ENCODE results near the gene ENKD1. TPM values are rescaled to one million over a fixed set of nuclear protein-coding genes. Genes with fewer than 3 reads are reported as not detected.
A peak's percentile ranks its signal among the peaks of the same experiment; 100 is the strongest.

ENKD1 gene
- total and polyA plus RNA-seq, 4 experiments from 2014 or later, result 1.1 to 7.7 (median 4.6) TPM

DNA sequence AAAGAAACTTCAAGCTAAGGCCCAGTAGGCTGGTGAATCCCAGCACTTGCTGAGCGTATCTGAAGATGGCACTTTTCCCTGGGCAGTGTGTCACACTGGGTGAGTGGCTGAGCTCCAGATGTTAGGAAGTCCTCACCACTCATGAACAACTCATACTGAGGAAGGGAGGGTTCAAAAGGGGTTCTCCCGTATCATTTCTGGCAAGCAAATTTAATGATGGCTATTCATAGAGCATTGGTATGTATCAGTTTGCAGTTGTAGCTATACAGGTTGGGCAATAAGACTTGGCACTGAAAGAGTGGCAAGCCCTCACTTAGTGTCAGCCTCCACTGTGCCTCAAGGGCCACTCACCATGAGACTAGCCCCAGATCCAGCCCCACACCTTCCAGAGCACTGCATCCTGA, 41.8 kb upstream of the ENKD1 start:
- H3K27ac Mint-ChIP-seq, result peak overlapping the region in 4 of 7 donors; percentile 30 to 68 (median 46)
- CTCF ChIA-PET (ENCODE audit: partially characterized antibody), result no interaction called here
- Histone ChIP-seq H3K27me3 (ENCODE audit: insufficient read depth, low read length) (no peaks in the 10 kb centered on the region), H3K36me3 (ENCODE audit: insufficient read depth, low read length) (no peaks in the 10 kb centered on the region), H3K4me1 (ENCODE audit: insufficient read depth, low read length) (peaks cover 11% of the 10 kb centered on the region), H3K9me3 (ENCODE audit: control insufficient read depth in 1 of 2, low read length in 2 of 2) (no peaks in the 10 kb centered on the region), H3K27ac (ENCODE audit: low read depth, low read length) (no peak overlapping the region), H3K4me3 (ENCODE audit: low read length in 2 of 2) (no peak overlapping the region)
- H3K27me3 Mint-ChIP-seq, result no peaks in the 10 kb centered on the region
- H3K9me3 Mint-ChIP-seq, result no peaks in the 10 kb centered on the region
- no peak overlapping the region for H3K4me3 Mint-ChIP-seq
- peaks cover 20 to 41% (median 33%) of the 10 kb centered on the region in 4 donors for H3K4me1 Mint-ChIP-seq
- H3K36me3 Mint-ChIP-seq, result peaks cover 6 to 8% of the 10 kb centered on the region in 2 donors
- POLR2A ChIA-PET (ENCODE audit: partially characterized antibody), result interaction anchor here (1.6 kb wide), 1 partner anchor 11 kb away, joined by 7 read pairs; the partner anchor contains the start of gene GFOD2
- intact Hi-C loops (cut with micrococcal nuclease), result no loop called here
- no peak for DNase-seq

DNA sequence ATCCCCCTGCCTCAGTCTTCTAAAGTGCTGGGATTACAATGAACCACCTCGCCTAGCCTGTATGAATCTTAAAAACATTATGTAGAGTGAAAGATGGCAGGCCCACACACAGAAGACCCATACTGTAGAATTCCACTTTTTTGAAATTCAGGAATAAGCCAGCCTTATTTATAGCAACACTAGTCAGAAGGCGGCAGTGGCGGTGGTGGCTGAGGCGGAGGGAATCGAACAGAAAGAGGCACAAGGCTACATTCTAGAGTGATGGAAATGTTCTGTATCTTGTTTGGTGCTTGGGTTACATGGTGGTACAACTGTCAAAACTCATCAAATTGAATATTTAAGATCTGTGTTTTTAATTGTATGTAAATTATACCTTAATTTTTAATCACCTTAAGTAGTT, 41.2 kb upstream of the ENKD1 start:
- H3K27ac ChIP-seq (ENCODE audit: low read depth, low read length), result no peak overlapping the region
- H3K36me3 ChIP-seq (ENCODE audit: insufficient read depth, low read length), result no peaks in the 10 kb centered on the region
- H3K9me3 Mint-ChIP-seq, result no peaks in the 10 kb centered on the region
- H3K27ac Mint-ChIP-seq, result peak overlapping the region in 3 of 7 donors; percentile 13 to 79 (median 42)
- intact Hi-C loops (cut with micrococcal nuclease), result no loop called here
- H3K4me3 Mint-ChIP-seq, result peak overlapping the region in 1 of 8 donors; percentile 46
- POLR2A ChIA-PET (ENCODE audit: partially characterized antibody), result no interaction called here
- H3K9me3 ChIP-seq (ENCODE audit: control insufficient read depth in 1 of 2, low read length in 2 of 2), result no peaks in the 10 kb centered on the region
- CTCF ChIA-PET (ENCODE audit: partially characterized antibody), result no interaction called here
- no peak for DNase-seq
- H3K4me1 ChIP-seq (ENCODE audit: insufficient read depth, low read length), result peaks cover 16% of the 10 kb centered on the region
- H3K4me1 Mint-ChIP-seq, result peaks cover 23 to 46% (median 36%) of the 10 kb centered on the region in 4 donors
- H3K27me3 ChIP-seq (ENCODE audit: insufficient read depth, low read length), result no peaks in the 10 kb centered on the region
- H3K4me3 ChIP-seq (ENCODE audit: low read length in 2 of 2), result no peak overlapping the region
- peaks cover 6 to 8% of the 10 kb centered on the region in 2 donors for H3K36me3 Mint-ChIP-seq
- H3K27me3 Mint-ChIP-seq, result no peaks in the 10 kb centered on the region

DNA sequence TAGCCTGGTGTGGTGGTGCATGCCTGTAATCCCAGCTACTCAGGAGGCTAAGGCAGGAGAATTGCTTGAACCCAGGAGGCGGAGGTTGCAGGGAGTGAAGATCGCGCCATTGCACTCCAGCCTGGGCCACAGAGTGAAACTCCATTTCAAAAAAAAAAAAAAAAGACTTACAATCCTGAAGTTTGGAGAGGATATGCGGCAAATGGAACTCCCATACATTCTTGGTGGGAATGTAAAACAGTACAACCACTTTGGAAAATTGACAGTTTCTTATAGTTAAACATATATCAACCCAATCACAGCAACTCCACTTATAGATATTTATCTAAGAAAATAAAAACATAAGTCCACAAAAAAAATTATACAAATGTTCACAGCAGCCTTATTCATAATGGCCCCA, 40.7 kb upstream of the ENKD1 start:
- intact Hi-C loops (cut with micrococcal nuclease), result no loop called here
- H3K4me1 Mint-ChIP-seq, result peaks cover 23 to 52% (median 37%) of the 10 kb centered on the region in 4 donors
- Histone ChIP-seq H3K27me3 (ENCODE audit: insufficient read depth, low read length) (no peaks in the 10 kb centered on the region), H3K36me3 (ENCODE audit: insufficient read depth, low read length) (no peaks in the 10 kb centered on the region), H3K9me3 (ENCODE audit: control insufficient read depth in 1 of 2, low read length in 2 of 2) (no peaks in the 10 kb centered on the region), H3K4me1 (ENCODE audit: insufficient read depth, low read length) (peaks cover 20% of the 10 kb centered on the region), H3K4me3 (ENCODE audit: low read length in 2 of 2) (no peak overlapping the region), H3K27ac (ENCODE audit: low read depth, low read length) (no peak overlapping the region)
- no peak overlapping the region for H3K27ac Mint-ChIP-seq
- H3K36me3 Mint-ChIP-seq, result peaks cover 6 to 8% of the 10 kb centered on the region in 2 donors
- no peaks in the 10 kb centered on the region for H3K27me3 Mint-ChIP-seq
- H3K9me3 Mint-ChIP-seq, result no peaks in the 10 kb centered on the region
- ChIA-PET POLR2A (ENCODE audit: partially characterized antibody) (interaction anchor here (1.8 kb wide), 1 partner anchor 12 kb away, joined by 7 read pairs; the partner anchor contains the start of gene GFOD2), CTCF (ENCODE audit: partially characterized antibody) (no interaction called here)
- DNase-seq, result no peak
- H3K4me3 Mint-ChIP-seq, result no peak overlapping the region

DNA sequence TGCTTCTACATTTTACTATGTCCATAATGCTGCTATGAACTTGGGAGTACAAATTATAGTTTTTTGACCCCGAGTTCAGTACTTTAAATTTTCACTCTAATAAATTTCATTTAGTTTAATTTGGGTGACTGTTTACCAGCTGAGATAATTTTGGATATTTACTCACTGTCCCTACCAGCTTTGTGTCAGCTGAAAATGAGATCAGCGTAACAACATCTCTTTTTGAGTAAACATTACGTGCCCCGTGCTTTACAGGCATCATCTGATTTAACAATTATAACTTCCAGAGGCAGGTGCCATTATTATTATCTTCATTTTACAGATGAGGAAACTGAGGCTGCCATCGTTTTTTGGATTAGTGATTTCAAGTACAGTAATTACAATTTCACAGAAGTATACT, 37.6 kb upstream of the ENKD1 start:
- Histone ChIP-seq H3K36me3 (ENCODE audit: insufficient read depth, low read length) (no peaks in the 10 kb centered on the region), H3K27ac (ENCODE audit: low read depth, low read length) (no peak overlapping the region), H3K9me3 (ENCODE audit: control insufficient read depth in 1 of 2, low read length in 2 of 2) (no peaks in the 10 kb centered on the region), H3K27me3 (ENCODE audit: insufficient read depth, low read length) (no peaks in the 10 kb centered on the region), H3K4me3 (ENCODE audit: low read length in 2 of 2) (no peak overlapping the region), H3K4me1 (ENCODE audit: insufficient read depth, low read length) (peaks cover 20% of the 10 kb centered on the region)
- ChIA-PET POLR2A (ENCODE audit: partially characterized antibody) (interaction anchor here (1.3 kb wide), 1 partner anchor 15 kb away, joined by 6 read pairs; the partner anchor contains the start of gene GFOD2), CTCF (ENCODE audit: partially characterized antibody) (interaction anchor here (1.0 kb wide), 1 partner anchor 130 kb away, joined by 3 read pairs; no protein-coding TSS in a partner anchor)
- Mint-ChIP-seq H3K27ac (peak overlapping the region in 5 of 7 donors; percentile 42 to 92 (median 89)), H3K27me3 (no peaks in the 10 kb centered on the region), H3K4me3 (peak overlapping the region in 4 of 8 donors; percentile 16 to 69 (median 22)), H3K4me1 (peaks cover 17 to 38% (median 28%) of the 10 kb centered on the region in 4 donors), H3K9me3 (no peaks in the 10 kb centered on the region), H3K36me3 (no peaks in the 10 kb centered on the region)
- DNase-seq, result no peak
- intact Hi-C loops (cut with micrococcal nuclease), result no loop called here

DNA sequence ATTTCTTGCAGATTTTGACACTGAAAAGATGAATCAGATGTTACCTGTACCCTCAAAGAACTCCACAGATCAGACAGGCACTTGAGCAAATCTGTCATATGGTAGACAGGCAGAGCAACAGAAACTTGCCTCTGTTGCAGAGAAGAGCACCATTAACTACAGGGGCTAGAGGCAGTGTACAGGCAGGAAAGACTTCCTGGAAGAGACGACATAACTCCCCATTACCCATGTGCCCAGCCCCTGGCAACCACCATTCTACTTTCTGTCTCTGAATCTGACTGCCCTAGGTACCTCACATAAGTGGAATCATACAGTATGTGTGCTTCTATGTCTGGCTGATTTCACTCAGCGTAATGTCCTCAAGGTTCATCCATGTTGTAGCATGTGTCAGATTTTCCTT, 37.1 kb upstream of the ENKD1 start:
- peaks cover 0 to 1% (median 0%) of the 10 kb centered on the region in 8 donors for H3K9me3 Mint-ChIP-seq
- CTCF ChIA-PET (ENCODE audit: partially characterized antibody), result no interaction called here
- H3K36me3 ChIP-seq (ENCODE audit: insufficient read depth, low read length), result no peaks in the 10 kb centered on the region
- no peaks in the 10 kb centered on the region for H3K27me3 ChIP-seq (ENCODE audit: insufficient read depth, low read length)
- peak in 3 of 5 donors; percentile 9 to 15 (median 14) for DNase-seq
- no peak overlapping the region for H3K27ac ChIP-seq (ENCODE audit: low read depth, low read length)
- peaks cover 20% of the 10 kb centered on the region for H3K4me1 ChIP-seq (ENCODE audit: insufficient read depth, low read length)
- no peak overlapping the region for H3K4me3 ChIP-seq (ENCODE audit: low read length in 2 of 2)
- H3K36me3 Mint-ChIP-seq, result peaks cover 1 to 2% of the 10 kb centered on the region in 2 donors
- peak overlapping the region; percentile 35 to 92 (median 78) for H3K27ac Mint-ChIP-seq
- H3K9me3 ChIP-seq (ENCODE audit: control insufficient read depth in 1 of 2, low read length in 2 of 2), result no peaks in the 10 kb centered on the region
- H3K4me3 Mint-ChIP-seq, result peak overlapping the region in 7 of 8 donors; percentile 16 to 69 (median 35)
- H3K27me3 Mint-ChIP-seq, result no peaks in the 10 kb centered on the region
- intact Hi-C loops (cut with micrococcal nuclease), result no loop called here
- POLR2A ChIA-PET (ENCODE audit: partially characterized antibody), result interaction anchor here (1.3 kb wide), 1 partner anchor 16 kb away, joined by 6 read pairs; the partner anchor contains the start of gene GFOD2
- peaks cover 17 to 36% (median 28%) of the 10 kb centered on the region in 4 donors for H3K4me1 Mint-ChIP-seq

DNA sequence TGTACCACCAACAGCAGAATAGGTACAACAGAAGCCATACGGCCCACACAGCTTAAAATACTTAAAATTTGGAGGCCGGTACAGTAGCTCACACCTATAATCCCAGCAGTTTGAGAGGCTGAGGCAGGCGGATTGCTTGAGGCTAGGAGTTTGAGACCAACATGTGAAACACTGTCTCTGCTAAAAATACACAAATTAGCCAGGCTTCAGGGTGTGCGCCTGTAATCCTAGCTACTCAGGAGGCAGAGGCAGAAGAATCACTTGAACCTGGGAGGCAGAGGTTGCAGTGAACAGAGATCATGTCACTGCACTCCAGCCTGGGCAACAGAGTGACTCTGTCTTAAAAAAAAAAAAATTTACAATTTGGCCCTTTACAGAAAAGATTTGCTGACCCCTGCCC, 35.6 kb upstream of the ENKD1 start:
- CTCF ChIA-PET (ENCODE audit: partially characterized antibody), result interaction anchor here (0.7 kb wide), 1 partner anchor 68 kb away, joined by 3 read pairs; no protein-coding TSS in a partner anchor

DNA sequence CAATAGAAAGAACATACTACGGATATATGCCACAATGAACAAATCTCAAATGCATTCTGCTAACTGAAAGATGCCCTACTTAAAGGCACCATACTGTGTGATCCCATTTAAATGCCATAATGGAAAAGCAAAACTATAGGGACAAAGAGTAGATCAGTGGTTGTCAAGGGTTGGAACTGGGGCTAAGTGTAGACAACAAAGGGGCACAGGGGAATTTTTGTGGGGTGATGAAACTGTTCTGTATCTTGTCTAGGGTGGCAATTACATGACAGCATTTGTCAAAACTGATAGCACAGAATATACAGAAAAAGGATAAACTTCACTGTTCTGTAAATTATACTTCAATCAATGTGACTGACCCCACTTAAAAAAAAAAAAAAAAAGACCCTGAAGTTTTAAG, 34.9 kb upstream of the ENKD1 start:
- peaks cover 20% of the 10 kb centered on the region for H3K4me1 ChIP-seq (ENCODE audit: insufficient read depth, low read length)
- Mint-ChIP-seq H3K9me3 (peaks cover 0 to 2% (median 0%) of the 10 kb centered on the region in 8 donors), H3K36me3 (peaks cover 11 to 14% of the 10 kb centered on the region in 2 donors), H3K4me1 (peaks cover 13 to 33% (median 26%) of the 10 kb centered on the region in 4 donors), H3K27ac (peak overlapping the region in 3 of 7 donors; percentile 1 to 80 (median 70)), H3K27me3 (no peaks in the 10 kb centered on the region), H3K4me3 (no peak overlapping the region)
- no peaks in the 10 kb centered on the region for H3K9me3 ChIP-seq (ENCODE audit: control insufficient read depth in 1 of 2, low read length in 2 of 2)
- intact Hi-C loops (cut with micrococcal nuclease), result no loop called here
- no peak for DNase-seq
- H3K27me3 ChIP-seq (ENCODE audit: insufficient read depth, low read length), result no peaks in the 10 kb centered on the region
- no peaks in the 10 kb centered on the region for H3K36me3 ChIP-seq (ENCODE audit: insufficient read depth, low read length)
- CTCF ChIA-PET (ENCODE audit: partially characterized antibody), result no interaction called here
- no peak overlapping the region for H3K27ac ChIP-seq (ENCODE audit: low read depth, low read length)
- no peak overlapping the region for H3K4me3 ChIP-seq (ENCODE audit: low read length in 2 of 2)
- POLR2A ChIA-PET (ENCODE audit: partially characterized antibody), result interaction anchor here (1.2 kb wide), 1 partner anchor 17 kb away, joined by 3 read pairs; the partner anchor contains the start of gene GFOD2

More for the DNA sequence above, 35.6 kb upstream of the ENKD1 start:
- Mint-ChIP-seq H3K27ac (peak overlapping the region in 1 of 7 donors; percentile 15), H3K27me3 (no peaks in the 10 kb centered on the region), H3K9me3 (peaks cover 0 to 2% (median 0%) of the 10 kb centered on the region in 8 donors), H3K4me3 (no peak overlapping the region), H3K36me3 (peaks cover 10 to 14% of the 10 kb centered on the region in 2 donors), H3K4me1 (peaks cover 13 to 34% (median 27%) of the 10 kb centered on the region in 4 donors)
- Histone ChIP-seq H3K4me3 (ENCODE audit: low read length in 2 of 2) (no peak overlapping the region), H3K27ac (ENCODE audit: low read depth, low read length) (no peak overlapping the region), H3K36me3 (ENCODE audit: insufficient read depth, low read length) (no peaks in the 10 kb centered on the region), H3K9me3 (ENCODE audit: control insufficient read depth in 1 of 2, low read length in 2 of 2) (no peaks in the 10 kb centered on the region), H3K27me3 (ENCODE audit: insufficient read depth, low read length) (no peaks in the 10 kb centered on the region), H3K4me1 (ENCODE audit: insufficient read depth, low read length) (peaks cover 20% of the 10 kb centered on the region)
- intact Hi-C loops (cut with micrococcal nuclease), result no loop called here
- POLR2A ChIA-PET (ENCODE audit: partially characterized antibody), result interaction anchor here (1.2 kb wide), 1 partner anchor 17 kb away, joined by 3 read pairs; the partner anchor contains the start of gene GFOD2
- DNase-seq, result no peak
